Natural killer cell (primary cell): ENCODE measurements around the gene RALGAPB. TPM values are rescaled to one million over a fixed set of nuclear protein-coding genes. Genes with fewer than 3 reads are reported as not detected.

Source experiments
- ATAC-seq, 3 donors: fragments of 150-1000 bp in 2 of 3; fragments of 200-7000 bp in 1 of 3; cut with Tn5 transposase; 1 replicate in 1 of 3; 2 replicates in 2 of 3; pipeline ENCODE4 v1.10.0; 2021; ENCODE audit warnings: mild to moderate bottlenecking in 2 of 3, moderate library complexity in 2 of 3
- DNase-seq, 2 donors: peaks; one replicate each; pipeline versions ENCODE4 v3.0.0 to v3.0.0-alpha.2; 2013 to 2021; ENCODE audit warnings: mixed read lengths in 1 of 2
- H3K27ac ChIP-seq: one replicate; pipeline ENCODE4 v1.5.1; 2013; ENCODE audit warnings: mild to moderate bottlenecking, low read length
- H3K27me3 ChIP-seq: one replicate; pipeline ENCODE4 v1.6.1; 2013; ENCODE audit warnings: low read length; ENCODE audit not compliant: control insufficient read depth, insufficient read depth
- H3K36me3 ChIP-seq: one replicate; pipeline ENCODE4 v1.6.1; 2013; ENCODE audit warnings: low read length; ENCODE audit not compliant: control insufficient read depth, insufficient read depth
- H3K4me1 ChIP-seq: one replicate; pipeline ENCODE4 v1.6.1; 2013; ENCODE audit warnings: low read length; ENCODE audit not compliant: control insufficient read depth, insufficient read depth
- H3K4me3 ChIP-seq: one replicate; pipeline ENCODE4 v1.5.1; 2013; ENCODE audit warnings: low read length
- H3K9me3 ChIP-seq: one replicate; pipeline ENCODE4 v1.6.1; 2013; ENCODE audit warnings: low read length; ENCODE audit not compliant: control insufficient read depth, insufficient read depth
- H3K27ac Mint-ChIP-seq, 2 donors: one replicate each; pipeline ENCODE4 v1.8.0; 2022; ENCODE audit warnings: mild to moderate bottlenecking in 2 of 2, mixed read lengths in 2 of 2, moderate library complexity in 1 of 2
- H3K27me3 Mint-ChIP-seq, 2 donors: one replicate each; pipeline ENCODE4 v1.8.0; 2022; ENCODE audit warnings: low read depth in 2 of 2, mixed read lengths in 2 of 2
- H3K36me3 Mint-ChIP-seq: one replicate; pipeline ENCODE4 v1.8.0; 2022; ENCODE audit warnings: mixed read lengths
- H3K4me1 Mint-ChIP-seq, 2 donors: one replicate each; pipeline ENCODE4 v1.8.0; 2022; ENCODE audit warnings: mixed read lengths in 2 of 2
- H3K4me3 Mint-ChIP-seq: one replicate; pipeline ENCODE4 v1.8.0; 2022; ENCODE audit warnings: mild to moderate bottlenecking, moderate library complexity, mixed read lengths
- H3K9me3 Mint-ChIP-seq, 2 donors: one replicate each; pipeline ENCODE4 v1.8.0; 2022; ENCODE audit warnings: mixed read lengths in 2 of 2
- WGBS: methylation state at CpG from one replicate; pipeline ENCODE4 v1.1.7; 2013; ENCODE audit warnings: missing lambda C conversion rate; ENCODE audit not compliant: insufficient coverage; 5-methylcytosine and 5-hydroxymethylcytosine counted together
- intact Hi-C: fragments of 100-400 bp; cut with micrococcal nuclease; formaldehyde crosslinking; loops from one replicate; pipeline ENCODE4 v1.14.2; 2022
- total RNA-seq, 4 donors: library from RNA; stranded (reverse); fragments of 120-200 nt in 1 of 4; gene quantifications; one replicate each; pipeline versions ENCODE4 v1.2.3 to v1.2.4, GENCODE V29; 2013 to 2022
- TF ChIP-seq, protein P1 (sequence below): fragments of 200-600 bp; IDR thresholded peaks from one replicate; pipeline ENCODE4 v1.8.0; 2022; ENCODE audit warnings: antibody characterized with exemption

RALGAPB gene
- total RNA-seq, 3 donors from 2014 or later (not counting 1 experiment from before 2014, with no cell fraction given), result 45.1 to 73.1 (median 57.4) TPM

GRCh38 chr20:38489181-38489580 lies 16.5 kb downstream of the RALGAPB start:
- Histone ChIP-seq H3K4me3 (no peak overlapping the region), H3K27ac (no peak overlapping the region), H3K4me1 (no peaks in the 10 kb centered on the region), H3K36me3 (peaks cover 49% of the 10 kb centered on the region), H3K27me3 (no peaks in the 10 kb centered on the region), H3K9me3 (no peaks in the 10 kb centered on the region)
- WGBS, result 94% methylated on average over 3 of the region's 3 CpGs
- Mint-ChIP-seq H3K27me3 (no peaks in the 10 kb centered on the region), H3K9me3 (no peaks in the 10 kb centered on the region), H3K4me1 (peaks cover 11 to 26% of the 10 kb centered on the region in 2 donors), H3K27ac (no peak overlapping the region), H3K4me3 (no peak overlapping the region), H3K36me3 (peaks cover 9% of the 10 kb centered on the region)
- intact Hi-C loops, result no loop called here
- TF ChIP-seq, protein P1, sequence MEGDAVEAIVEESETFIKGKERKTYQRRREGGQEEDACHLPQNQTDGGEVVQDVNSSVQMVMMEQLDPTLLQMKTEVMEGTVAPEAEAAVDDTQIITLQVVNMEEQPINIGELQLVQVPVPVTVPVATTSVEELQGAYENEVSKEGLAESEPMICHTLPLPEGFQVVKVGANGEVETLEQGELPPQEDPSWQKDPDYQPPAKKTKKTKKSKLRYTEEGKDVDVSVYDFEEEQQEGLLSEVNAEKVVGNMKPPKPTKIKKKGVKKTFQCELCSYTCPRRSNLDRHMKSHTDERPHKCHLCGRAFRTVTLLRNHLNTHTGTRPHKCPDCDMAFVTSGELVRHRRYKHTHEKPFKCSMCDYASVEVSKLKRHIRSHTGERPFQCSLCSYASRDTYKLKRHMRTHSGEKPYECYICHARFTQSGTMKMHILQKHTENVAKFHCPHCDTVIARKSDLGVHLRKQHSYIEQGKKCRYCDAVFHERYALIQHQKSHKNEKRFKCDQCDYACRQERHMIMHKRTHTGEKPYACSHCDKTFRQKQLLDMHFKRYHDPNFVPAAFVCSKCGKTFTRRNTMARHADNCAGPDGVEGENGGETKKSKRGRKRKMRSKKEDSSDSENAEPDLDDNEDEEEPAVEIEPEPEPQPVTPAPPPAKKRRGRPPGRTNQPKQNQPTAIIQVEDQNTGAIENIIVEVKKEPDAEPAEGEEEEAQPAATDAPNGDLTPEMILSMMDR, result no peak
- ATAC-seq, result no peak
- DNase-seq, result no peak

- ATAC-seq (no peak), DNase-seq (no peak)
- no peak overlapping the region for H3K4me3 ChIP-seq
- 96% methylated on average over 6 of the region's 8 CpGs for WGBS
- Mint-ChIP-seq H3K4me3 (no peak overlapping the region), H3K27ac (no peak overlapping the region), H3K36me3 (peaks cover 18% of the 10 kb centered on the region), H3K4me1 (peaks cover 13 to 15% of the 10 kb centered on the region in 2 donors), H3K27me3 (no peaks in the 10 kb centered on the region), H3K9me3 (no peaks in the 10 kb centered on the region)
- no peak overlapping the region for H3K27ac ChIP-seq
- no peaks in the 10 kb centered on the region for H3K27me3 ChIP-seq
- intact Hi-C loops, result no loop called here
- H3K9me3 ChIP-seq, result no peaks in the 10 kb centered on the region
- H3K36me3 ChIP-seq, result peaks cover 73% of the 10 kb centered on the region
- no peaks in the 10 kb centered on the region for H3K4me1 ChIP-seq
- TF ChIP-seq, protein P1, result no peak
Measured at GRCh38 chr20:38497246-38497935, 24.7 kb downstream of the RALGAPB start.

- Mint-ChIP-seq H3K4me1 (peaks cover 10 to 15% of the 10 kb centered on the region in 2 donors), H3K27me3 (no peaks in the 10 kb centered on the region), H3K36me3 (peaks cover 22% of the 10 kb centered on the region), H3K9me3 (no peaks in the 10 kb centered on the region), H3K4me3 (no peak overlapping the region), H3K27ac (peak overlapping the region in 1 of 2 donors; percentile 3)
- H3K4me1 ChIP-seq, result no peaks in the 10 kb centered on the region
- ATAC-seq (no peak), DNase-seq (no peak)
- TF ChIP-seq, protein P1, result no peak
- H3K27ac ChIP-seq, result no peak overlapping the region
- WGBS, result no CpG with 5 or more reads among the region's 1 CpG
- no peaks in the 10 kb centered on the region for H3K9me3 ChIP-seq
- intact Hi-C loops, result no loop called here
- H3K27me3 ChIP-seq, result no peaks in the 10 kb centered on the region
- H3K4me3 ChIP-seq, result no peak overlapping the region
- peaks cover 66% of the 10 kb centered on the region for H3K36me3 ChIP-seq
Measured at GRCh38 chr20:38498909-38499308, 26.3 kb downstream of the RALGAPB start.

DNA sequence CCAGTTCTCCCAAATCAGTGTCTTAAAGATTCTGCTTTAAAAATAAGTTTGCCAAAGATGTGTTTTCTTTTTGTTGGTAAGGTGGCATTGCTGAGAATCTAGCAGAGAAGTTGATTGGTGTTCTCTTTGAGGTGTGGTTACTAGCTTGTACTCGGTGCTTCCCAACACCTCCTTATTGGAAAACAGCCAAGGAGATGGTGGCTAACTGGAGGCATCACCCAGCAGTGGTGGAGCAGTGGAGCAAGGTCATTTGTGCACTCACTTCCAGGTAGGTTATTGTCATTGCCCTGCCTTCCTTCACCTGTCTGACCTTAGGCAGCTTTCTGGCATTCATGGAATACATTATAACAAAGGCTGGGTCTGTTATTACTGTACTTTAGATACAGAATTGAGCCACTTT lies 26.7 kb downstream of the RALGAPB start:
- Histone ChIP-seq H3K9me3 (no peaks in the 10 kb centered on the region), H3K36me3 (peaks cover 67% of the 10 kb centered on the region), H3K27ac (no peak overlapping the region), H3K4me3 (no peak overlapping the region), H3K27me3 (no peaks in the 10 kb centered on the region), H3K4me1 (no peaks in the 10 kb centered on the region)
- no peak for DNase-seq
- no peak for ATAC-seq
- intact Hi-C loops, result no loop called here
- Mint-ChIP-seq H3K4me3 (no peak overlapping the region), H3K27ac (peak overlapping the region in 1 of 2 donors; percentile 3), H3K9me3 (no peaks in the 10 kb centered on the region), H3K27me3 (no peaks in the 10 kb centered on the region), H3K36me3 (peaks cover 26% of the 10 kb centered on the region), H3K4me1 (peaks cover 8 to 15% of the 10 kb centered on the region in 2 donors)
- 100% methylated on average over 1 of the region's 1 CpG for WGBS
- TF ChIP-seq, protein P1, result no peak
